ENCODE data around the gene FOXJ1.

The FOXJ1 gene

DNA sequence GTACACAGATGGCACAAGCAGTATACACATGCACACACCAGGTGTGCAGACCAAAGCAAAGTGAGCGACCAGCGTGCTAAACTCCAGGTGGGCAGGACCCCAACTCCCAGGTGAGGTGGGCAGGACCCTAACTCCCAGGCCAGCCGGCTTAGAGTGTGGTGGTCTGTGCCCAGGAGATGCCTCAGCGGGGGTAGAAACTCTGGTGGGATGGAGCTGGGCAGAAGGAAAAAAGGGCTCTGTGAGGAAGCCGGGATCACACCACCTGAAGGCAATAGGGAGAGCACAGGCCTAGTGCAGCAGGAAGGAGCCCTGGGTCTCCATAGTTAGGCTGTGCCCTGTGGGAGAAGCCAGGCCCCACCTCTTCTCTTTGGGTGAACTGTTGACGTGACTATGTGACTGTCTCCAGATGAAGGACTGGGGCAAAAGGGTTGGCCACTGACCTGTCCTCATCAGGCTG is 1.6 kb upstream of the FOXJ1 start:
- Histone ChIP-seq H2AFZ (ENCODE audit: low read depth, low read length) (no peak overlapping the region), H3K9me3 (ENCODE audit: insufficient read depth, low read length) (no peaks in the 10 kb centered on the region), H3K36me3 (replicated peaks; ENCODE audit: low read depth, low read length) (no peaks in the 10 kb centered on the region), H3K27me3 (ENCODE audit: low read depth, low read length) (no peaks in the 10 kb centered on the region), H4K20me1 (ENCODE audit: insufficient read depth, low read length) (no peaks in the 10 kb centered on the region), H3K4me1 (ENCODE audit: low read length) (peaks cover 27% of the 10 kb centered on the region), H3K4me3 (ENCODE audit: low read length) (no peak overlapping the region), H3K9ac (ENCODE audit: low read length) (no peak overlapping the region), H3K4me2 (ENCODE audit: low read length) (no peak overlapping the region), H3K27ac (ENCODE audit: low read length) (no peak overlapping the region), H3K79me2 (ENCODE audit: low read length) (no peaks in the 10 kb centered on the region)
- TF ChIP-seq, protein P1, sequence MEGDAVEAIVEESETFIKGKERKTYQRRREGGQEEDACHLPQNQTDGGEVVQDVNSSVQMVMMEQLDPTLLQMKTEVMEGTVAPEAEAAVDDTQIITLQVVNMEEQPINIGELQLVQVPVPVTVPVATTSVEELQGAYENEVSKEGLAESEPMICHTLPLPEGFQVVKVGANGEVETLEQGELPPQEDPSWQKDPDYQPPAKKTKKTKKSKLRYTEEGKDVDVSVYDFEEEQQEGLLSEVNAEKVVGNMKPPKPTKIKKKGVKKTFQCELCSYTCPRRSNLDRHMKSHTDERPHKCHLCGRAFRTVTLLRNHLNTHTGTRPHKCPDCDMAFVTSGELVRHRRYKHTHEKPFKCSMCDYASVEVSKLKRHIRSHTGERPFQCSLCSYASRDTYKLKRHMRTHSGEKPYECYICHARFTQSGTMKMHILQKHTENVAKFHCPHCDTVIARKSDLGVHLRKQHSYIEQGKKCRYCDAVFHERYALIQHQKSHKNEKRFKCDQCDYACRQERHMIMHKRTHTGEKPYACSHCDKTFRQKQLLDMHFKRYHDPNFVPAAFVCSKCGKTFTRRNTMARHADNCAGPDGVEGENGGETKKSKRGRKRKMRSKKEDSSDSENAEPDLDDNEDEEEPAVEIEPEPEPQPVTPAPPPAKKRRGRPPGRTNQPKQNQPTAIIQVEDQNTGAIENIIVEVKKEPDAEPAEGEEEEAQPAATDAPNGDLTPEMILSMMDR (IDR thresholded peaks at IDR 0.05; ENCODE audit: low read depth, low read length): no peak
- no peak for TF ChIP-seq EZH2phosphoT487 (IDR thresholded peaks at IDR 0.05; ENCODE audit: low read depth)

DNA sequence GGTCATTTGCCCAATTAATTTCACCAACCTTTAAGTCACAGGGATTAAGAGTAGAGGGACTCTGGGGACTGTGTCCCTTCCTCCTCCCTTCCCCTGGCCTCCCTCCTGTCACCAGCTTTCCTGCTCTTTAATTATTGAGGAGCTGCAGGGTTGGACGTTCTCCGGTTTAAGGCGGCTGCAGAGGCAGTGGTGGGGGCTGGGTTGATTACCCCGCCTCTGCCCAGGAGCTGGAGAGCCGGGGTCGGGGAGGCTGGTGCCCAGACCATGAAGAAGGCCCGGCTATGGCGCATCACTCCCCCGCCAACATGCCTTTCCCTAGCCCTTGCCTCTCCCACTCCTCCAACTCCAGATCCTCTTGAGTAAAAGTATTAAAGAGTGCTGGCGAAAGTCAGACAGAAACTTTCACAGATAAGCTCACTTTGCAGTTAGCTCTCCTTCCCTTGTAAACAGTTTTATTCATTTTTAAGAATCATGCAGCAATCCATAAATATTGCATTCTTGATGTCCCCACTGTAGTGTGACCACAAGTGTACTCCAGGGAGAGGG is 1.1 kb upstream of the FOXJ1 start:
- TF ChIP-seq, protein P1 (IDR thresholded peaks at IDR 0.05; ENCODE audit: low read depth, low read length): no peak
- TF ChIP-seq EZH2phosphoT487 (IDR thresholded peaks at IDR 0.05; ENCODE audit: low read depth): no peak
- no peaks in the 10 kb centered on the region for H3K79me2 ChIP-seq (ENCODE audit: low read length)
- no peak overlapping the region for H3K27ac ChIP-seq (ENCODE audit: low read length)
- no peaks in the 10 kb centered on the region for H3K9me3 ChIP-seq (ENCODE audit: insufficient read depth, low read length)
- no peak overlapping the region for H2AFZ ChIP-seq (ENCODE audit: low read depth, low read length)
- H4K20me1 ChIP-seq (ENCODE audit: insufficient read depth, low read length): no peaks in the 10 kb centered on the region
- peaks cover 27% of the 10 kb centered on the region for H3K4me1 ChIP-seq (ENCODE audit: low read length)
- H3K4me3 ChIP-seq (ENCODE audit: low read length): no peak overlapping the region
- H3K4me2 ChIP-seq (ENCODE audit: low read length): no peak overlapping the region
- no peaks in the 10 kb centered on the region for H3K36me3 ChIP-seq (replicated peaks; ENCODE audit: low read depth, low read length)
- no peaks in the 10 kb centered on the region for H3K27me3 ChIP-seq (ENCODE audit: low read depth, low read length)
- H3K9ac ChIP-seq (ENCODE audit: low read length): no peak overlapping the region

DNA sequence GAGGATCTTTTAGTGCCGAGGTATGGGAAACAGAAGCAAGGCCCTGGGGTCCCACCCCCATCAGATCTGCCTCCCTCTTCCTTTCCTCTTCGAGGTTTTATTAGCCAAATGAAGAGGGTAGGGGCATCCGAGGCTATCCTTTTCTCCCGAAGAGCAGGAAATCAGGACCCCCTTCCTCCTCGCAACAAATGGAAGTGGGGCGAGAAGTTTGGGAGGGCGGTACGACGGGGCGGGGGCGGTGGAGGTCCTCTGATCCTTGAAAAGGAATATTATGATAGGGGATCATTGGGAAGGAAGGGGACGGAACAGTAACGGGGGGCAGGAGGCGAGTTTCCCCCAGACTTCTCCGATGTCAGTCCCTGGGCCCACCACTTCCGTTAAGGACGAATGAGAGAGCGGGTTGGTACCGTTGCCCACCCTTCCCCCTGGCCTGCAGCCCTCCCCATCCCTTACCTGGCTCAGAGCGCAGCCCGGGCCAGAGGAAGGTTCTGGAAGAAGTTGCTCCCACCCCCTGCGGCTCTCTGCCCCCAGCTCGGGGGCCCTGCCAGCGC is 309 bp downstream of the FOXJ1 start:
- H2AFZ ChIP-seq (ENCODE audit: low read depth, low read length): no peak overlapping the region
- H3K4me2 ChIP-seq (ENCODE audit: low read length): peak overlapping the region; percentile 52
- H3K4me1 ChIP-seq (ENCODE audit: low read length): peaks cover 22% of the 10 kb centered on the region
- H3K79me2 ChIP-seq (ENCODE audit: low read length): no peaks in the 10 kb centered on the region
- H3K9me3 ChIP-seq (ENCODE audit: insufficient read depth, low read length): no peaks in the 10 kb centered on the region
- no peaks in the 10 kb centered on the region for H3K36me3 ChIP-seq (replicated peaks; ENCODE audit: low read depth, low read length)
- no peak overlapping the region for H3K9ac ChIP-seq (ENCODE audit: low read length)
- H4K20me1 ChIP-seq (ENCODE audit: insufficient read depth, low read length): no peaks in the 10 kb centered on the region
- no peak overlapping the region for H3K27ac ChIP-seq (ENCODE audit: low read length)
- H3K4me3 ChIP-seq (ENCODE audit: low read length): peak overlapping the region; percentile 69
- TF ChIP-seq EZH2phosphoT487 (IDR thresholded peaks at IDR 0.05; ENCODE audit: low read depth): no peak
- TF ChIP-seq, protein P1 (IDR thresholded peaks at IDR 0.05; ENCODE audit: low read depth, low read length): no peak
- no peaks in the 10 kb centered on the region for H3K27me3 ChIP-seq (ENCODE audit: low read depth, low read length)

DNA sequence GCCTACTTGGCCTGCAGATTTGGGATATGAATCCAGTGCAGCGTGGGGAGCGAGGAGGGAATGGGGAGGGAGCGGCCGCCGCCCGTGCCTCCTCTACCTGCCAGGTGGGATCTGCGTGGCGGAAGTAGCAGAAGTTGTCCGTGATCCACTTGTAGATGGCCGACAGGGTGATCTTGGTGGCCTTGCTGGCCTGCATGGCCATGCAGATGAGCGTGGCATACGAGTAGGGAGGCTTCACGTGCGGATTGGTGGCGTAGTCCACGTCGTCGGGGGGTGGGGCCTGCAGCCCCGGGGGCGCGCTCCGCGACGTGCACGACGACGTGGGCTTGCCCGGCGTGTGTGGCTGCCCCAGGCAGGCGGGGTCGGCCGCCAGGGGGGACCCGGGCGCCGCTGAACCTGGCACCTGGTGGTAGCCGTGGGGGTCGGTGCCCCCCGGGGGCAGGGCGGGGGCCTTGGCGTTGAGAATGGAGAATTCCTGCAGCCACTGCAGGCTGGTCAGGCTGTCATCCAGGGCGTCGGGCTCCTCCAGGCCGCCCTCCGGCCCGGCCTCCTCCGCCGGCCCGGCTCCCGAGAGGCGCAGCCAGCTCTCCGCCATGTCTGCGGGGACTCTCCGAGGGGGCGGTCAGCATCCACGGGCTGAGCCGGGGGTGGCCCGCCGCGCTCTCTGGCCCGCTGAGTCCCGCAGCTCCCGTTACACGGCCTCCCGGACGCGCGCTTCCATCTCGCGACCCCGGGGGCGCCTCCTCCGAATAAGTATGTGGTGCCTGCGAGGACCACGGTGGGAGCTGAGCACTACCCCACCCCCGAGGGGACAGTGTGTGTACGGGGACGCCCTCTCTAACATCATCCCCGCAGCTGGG is 1.0 kb downstream of the FOXJ1 start:
- H3K9ac ChIP-seq (ENCODE audit: low read length): no peak overlapping the region
- peaks cover 22% of the 10 kb centered on the region for H3K4me1 ChIP-seq (ENCODE audit: low read length)
- H2AFZ ChIP-seq (ENCODE audit: low read depth, low read length): no peak overlapping the region
- H3K27ac ChIP-seq (ENCODE audit: low read length): no peak overlapping the region
- no peak overlapping the region for H3K4me2 ChIP-seq (ENCODE audit: low read length)
- TF ChIP-seq EZH2phosphoT487 (IDR thresholded peaks at IDR 0.05; ENCODE audit: low read depth): no peak
- TF ChIP-seq, protein P1 (IDR thresholded peaks at IDR 0.05; ENCODE audit: low read depth, low read length): no peak
- no peaks in the 10 kb centered on the region for H3K36me3 ChIP-seq (replicated peaks; ENCODE audit: low read depth, low read length)
- H4K20me1 ChIP-seq (ENCODE audit: insufficient read depth, low read length): no peaks in the 10 kb centered on the region
- no peaks in the 10 kb centered on the region for H3K9me3 ChIP-seq (ENCODE audit: insufficient read depth, low read length)
- H3K4me3 ChIP-seq (ENCODE audit: low read length): no peak overlapping the region
- no peaks in the 10 kb centered on the region for H3K79me2 ChIP-seq (ENCODE audit: low read length)
- H3K27me3 ChIP-seq (ENCODE audit: low read depth, low read length): no peaks in the 10 kb centered on the region
